Activated CD4-positive, alpha-beta T cell treated with anti-CD3 and anti-CD28 coated beads for 24 hours (primary cell): ENCODE results near the gene CTDSPL.

ENCODE experiments used
- DNase-seq, 2 donors: peaks; one replicate each; pipeline ENCODE4 v3.0.0-alpha.2; 2020; ENCODE audit warnings: low read depth in 2 of 2

The CTDSPL gene

GRCh38 chr3:37943126-37943525 lies 81.4 kb downstream of the CTDSPL start:
- DNase-seq, result no peak

- no peak for DNase-seq
Measured at GRCh38 chr3:37943631-37944314, 82.1 kb downstream of the CTDSPL start.

- no peak for DNase-seq
Measured at GRCh38 chr3:37944391-37944842, 82.7 kb downstream of the CTDSPL start.

- no peak for DNase-seq
Measured at GRCh38 chr3:37945156-37945806, 83.6 kb downstream of the CTDSPL start.

GRCh38 chr3:37945807-37946530 lies 84.3 kb downstream of the CTDSPL start:
- DNase-seq, result no peak

- DNase-seq, result no peak
Measured at GRCh38 chr3:37946531-37946889, 84.8 kb downstream of the CTDSPL start.

- no peak for DNase-seq
Measured at GRCh38 chr3:37949866-37950265, 88.2 kb downstream of the CTDSPL start.

- DNase-seq, result no peak
Measured at GRCh38 chr3:37952564-37952963, 90.9 kb downstream of the CTDSPL start.

GRCh38 chr3:37953226-37953625 lies 91.5 kb downstream of the CTDSPL start:
- no peak for DNase-seq

- no peak for DNase-seq
Measured at GRCh38 chr3:37953707-37954394, 92.2 kb downstream of the CTDSPL start.

- DNase-seq, result no peak
Measured at GRCh38 chr3:37954881-37955280, 93.2 kb downstream of the CTDSPL start.

GRCh38 chr3:37955918-37956707 lies 94.4 kb downstream of the CTDSPL start:
- no peak for DNase-seq

GRCh38 chr3:37956723-37957538 lies 95.3 kb downstream of the CTDSPL start:
- DNase-seq, result no peak

GRCh38 chr3:37957539-37957936 lies 95.9 kb downstream of the CTDSPL start:
- DNase-seq, result no peak

- DNase-seq, result no peak
Measured at GRCh38 chr3:37961622-37962431, 100.1 kb downstream of the CTDSPL start.

- DNase-seq, result no peak
Measured at GRCh38 chr3:37963016-37963415, 101.3 kb downstream of the CTDSPL start.

- no peak for DNase-seq
Measured at GRCh38 chr3:37963635-37964034, 102.0 kb downstream of the CTDSPL start.

- DNase-seq, result no peak
Measured at GRCh38 chr3:37964146-37964545, 102.5 kb downstream of the CTDSPL start.

GRCh38 chr3:37964716-37965115 lies 103.0 kb downstream of the CTDSPL start:
- no peak for DNase-seq
